ENCODE measurements around the gene RBFA.

Gene RBFA

GRCh38 chr18:80050797-80051196 is 16.6 kb downstream of the RBFA start:
- no peak overlapping the region for H3K4me3 ChIP-seq (ENCODE audit: low read depth, low read length)
- no peak for TF ChIP-seq CTCF (IDR thresholded peaks at IDR 0.05; ENCODE audit: low read depth, low read length, missing control alignments)
- no peak for DNase-seq (ENCODE audit: low read depth)

- no peak for TF ChIP-seq CTCF (IDR thresholded peaks at IDR 0.05; ENCODE audit: low read depth, low read length, missing control alignments)
- no peak overlapping the region for H3K4me3 ChIP-seq (ENCODE audit: low read depth, low read length)
- DNase-seq (ENCODE audit: low read depth) = no peak
Observed at GRCh38 chr18:80056095-80056494, 21.9 kb downstream of the RBFA start.

GRCh38 chr18:80059945-80060344 is 25.7 kb downstream of the RBFA start:
- DNase-seq (ENCODE audit: low read depth) = no peak
- no peak overlapping the region for H3K4me3 ChIP-seq (ENCODE audit: low read depth, low read length)
- no peak for TF ChIP-seq CTCF (IDR thresholded peaks at IDR 0.05; ENCODE audit: low read depth, low read length, missing control alignments)

GRCh38 chr18:80065705-80066104 is 31.5 kb downstream of the RBFA start:
- DNase-seq (ENCODE audit: low read depth) = no peak
- TF ChIP-seq CTCF (IDR thresholded peaks at IDR 0.05; ENCODE audit: low read depth, low read length, missing control alignments) = no peak
- H3K4me3 ChIP-seq (ENCODE audit: low read depth, low read length) = no peak overlapping the region

GRCh38 chr18:80067321-80067720 is 33.1 kb downstream of the RBFA start:
- H3K4me3 ChIP-seq (ENCODE audit: low read depth, low read length) = no peak overlapping the region
- no peak for TF ChIP-seq CTCF (IDR thresholded peaks at IDR 0.05; ENCODE audit: low read depth, low read length, missing control alignments)
- no peak for DNase-seq (ENCODE audit: low read depth)

GRCh38 chr18:80067897-80068296 is 33.7 kb downstream of the RBFA start:
- no peak overlapping the region for H3K4me3 ChIP-seq (ENCODE audit: low read depth, low read length)
- no peak for TF ChIP-seq CTCF (IDR thresholded peaks at IDR 0.05; ENCODE audit: low read depth, low read length, missing control alignments)
- no peak for DNase-seq (ENCODE audit: low read depth)

GRCh38 chr18:80068571-80069272 is 34.5 kb downstream of the RBFA start:
- no peak for DNase-seq (ENCODE audit: low read depth)
- no peak for TF ChIP-seq CTCF (IDR thresholded peaks at IDR 0.05; ENCODE audit: low read depth, low read length, missing control alignments)
- no peak overlapping the region for H3K4me3 ChIP-seq (ENCODE audit: low read depth, low read length)

Measured in GM12864 (cell line).